Measurements from ENCODE around the gene PPP4R1.
A peak's percentile ranks its signal among the peaks of the same experiment; 100 is the strongest.

Gene PPP4R1

GRCh38 chr18:9539283-9539682, 75.1 kb downstream of the PPP4R1 start:
- no peak for DNase-seq

- no peak for DNase-seq
Measured at GRCh38 chr18:9537677-9538076, 76.7 kb downstream of the PPP4R1 start.

- no peak for DNase-seq
Measured at GRCh38 chr18:9536354-9537152, 77.8 kb downstream of the PPP4R1 start.

GRCh38 chr18:9535430-9535991, 78.8 kb downstream of the PPP4R1 start:
- no peak for DNase-seq

GRCh38 chr18:9534844-9535243, 79.5 kb downstream of the PPP4R1 start:
- DNase-seq: no peak

DNA sequence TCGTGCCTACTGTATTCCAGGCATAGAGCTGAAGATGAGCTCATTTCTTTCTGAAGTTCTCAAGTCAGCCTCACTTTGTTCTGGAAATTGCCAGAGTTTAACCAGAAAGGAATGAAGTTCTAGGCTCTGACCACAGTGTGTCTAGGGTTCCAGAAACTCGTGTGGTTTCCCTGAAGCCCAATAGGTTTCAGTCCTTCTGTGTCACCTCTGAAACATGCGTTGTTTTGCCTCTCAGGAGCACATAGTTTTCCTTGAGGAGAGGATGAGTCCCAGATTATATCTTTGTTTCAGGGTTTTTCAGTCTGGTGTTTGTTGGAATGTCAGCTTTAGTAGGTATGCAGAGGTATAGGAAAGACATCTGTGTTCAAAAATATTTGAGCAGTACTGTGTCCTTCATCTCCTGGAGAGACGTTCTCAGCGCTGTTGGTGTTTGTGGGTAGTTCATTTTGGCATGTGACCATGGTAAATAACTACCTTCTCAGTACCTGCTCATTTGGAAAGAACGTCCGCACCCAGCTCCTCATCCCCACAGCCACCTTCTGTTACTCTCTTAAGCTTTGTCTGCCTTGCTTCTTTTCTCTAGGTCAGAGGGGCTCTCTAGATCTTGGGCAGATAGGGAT, 82.5 kb downstream of the PPP4R1 start:
- DNase-seq: no peak

GRCh38 chr18:9530226-9531009, 83.9 kb downstream of the PPP4R1 start:
- peak; percentile 36 for DNase-seq

- DNase-seq: no peak
Measured at GRCh38 chr18:9526458-9526857, 87.9 kb downstream of the PPP4R1 start.

GRCh38 chr18:9522952-9523351, 91.4 kb downstream of the PPP4R1 start:
- DNase-seq: no peak

- no peak for DNase-seq
Measured at GRCh38 chr18:9521770-9522169, 92.6 kb downstream of the PPP4R1 start.

- no peak for DNase-seq
Measured at GRCh38 chr18:9520666-9521065, 93.7 kb downstream of the PPP4R1 start.

GRCh38 chr18:9519399-9519798, 95.0 kb downstream of the PPP4R1 start:
- DNase-seq: no peak

DNA sequence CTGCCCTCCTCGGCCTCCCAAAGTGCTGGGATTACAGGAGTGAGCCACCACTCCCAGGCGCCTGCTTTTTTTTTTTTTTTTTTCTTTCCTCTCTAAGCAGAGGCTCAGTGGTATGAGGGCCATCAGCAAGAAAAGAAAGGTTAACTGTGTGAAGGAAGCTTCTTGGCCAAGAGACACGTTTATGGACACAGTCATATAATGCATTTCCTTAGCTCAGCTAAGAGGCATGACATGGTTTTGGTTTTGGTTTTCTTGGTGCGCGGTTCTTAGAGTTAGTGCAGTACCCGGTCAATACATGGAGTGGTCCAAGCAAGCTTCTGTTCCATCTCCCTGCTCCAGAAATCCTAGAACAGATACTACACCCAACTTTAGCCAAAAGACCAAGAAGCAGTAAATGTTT, 96.5 kb downstream of the PPP4R1 start:
- no peak for DNase-seq

- peak; percentile 62 for DNase-seq
Measured at GRCh38 chr18:9516437-9517064, 97.8 kb downstream of the PPP4R1 start.

DNA sequence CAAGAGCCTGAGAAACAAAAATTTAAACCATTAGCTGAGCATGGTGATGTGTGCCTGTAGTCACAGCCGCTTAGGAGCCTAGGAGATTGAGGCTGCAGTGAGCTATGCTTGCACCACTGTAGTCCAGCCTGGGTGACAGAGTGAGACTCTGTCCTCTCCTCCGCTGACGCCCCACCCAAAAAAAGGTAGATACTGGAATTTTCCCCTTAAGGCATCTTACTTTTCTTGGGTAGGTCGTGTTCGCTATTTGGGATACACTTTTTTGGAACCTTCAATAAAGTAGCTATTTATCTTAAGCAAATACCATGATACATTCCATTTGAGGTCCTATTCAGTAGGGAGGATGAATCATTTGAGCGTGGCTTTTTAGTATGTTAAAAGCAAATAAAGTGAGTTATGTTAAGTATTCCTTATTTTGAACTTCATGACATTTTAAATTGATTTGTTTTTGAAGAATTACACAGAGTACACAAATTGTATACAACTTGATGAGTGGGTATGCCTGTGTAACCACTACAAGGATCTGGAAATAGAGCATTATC, 100.3 kb downstream of the PPP4R1 start:
- no peak for DNase-seq

DNA sequence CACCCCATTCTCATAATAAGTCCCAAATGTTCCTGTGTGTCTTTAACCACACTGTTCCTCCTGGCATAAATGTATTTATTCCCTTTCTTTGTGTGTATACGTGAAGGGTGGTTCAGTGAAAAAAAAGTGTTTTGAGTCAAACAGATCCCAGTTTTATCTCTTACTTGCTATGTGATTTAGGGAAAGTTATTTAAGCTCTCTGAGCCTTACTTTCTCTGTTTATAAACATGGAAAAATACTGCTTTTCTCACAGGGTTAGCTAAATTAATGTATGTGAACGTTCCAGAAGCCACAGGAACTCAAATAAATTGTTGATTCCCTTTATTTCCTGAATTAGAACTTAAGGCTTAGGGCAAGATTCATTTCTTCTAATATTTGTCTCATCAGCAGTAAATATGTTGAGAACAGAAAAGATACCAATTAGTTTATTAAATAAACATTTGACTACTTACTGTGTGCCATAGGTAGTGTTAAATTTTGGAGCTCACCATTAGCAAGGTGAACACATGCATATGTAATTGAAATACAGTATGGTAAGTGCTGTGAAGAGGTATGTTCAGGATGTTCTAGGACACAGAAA, 105.8 kb downstream of the PPP4R1 start:
- DNase-seq: no peak

GRCh38 chr18:9507565-9508088, 106.7 kb downstream of the PPP4R1 start:
- DNase-seq: no peak

DNA sequence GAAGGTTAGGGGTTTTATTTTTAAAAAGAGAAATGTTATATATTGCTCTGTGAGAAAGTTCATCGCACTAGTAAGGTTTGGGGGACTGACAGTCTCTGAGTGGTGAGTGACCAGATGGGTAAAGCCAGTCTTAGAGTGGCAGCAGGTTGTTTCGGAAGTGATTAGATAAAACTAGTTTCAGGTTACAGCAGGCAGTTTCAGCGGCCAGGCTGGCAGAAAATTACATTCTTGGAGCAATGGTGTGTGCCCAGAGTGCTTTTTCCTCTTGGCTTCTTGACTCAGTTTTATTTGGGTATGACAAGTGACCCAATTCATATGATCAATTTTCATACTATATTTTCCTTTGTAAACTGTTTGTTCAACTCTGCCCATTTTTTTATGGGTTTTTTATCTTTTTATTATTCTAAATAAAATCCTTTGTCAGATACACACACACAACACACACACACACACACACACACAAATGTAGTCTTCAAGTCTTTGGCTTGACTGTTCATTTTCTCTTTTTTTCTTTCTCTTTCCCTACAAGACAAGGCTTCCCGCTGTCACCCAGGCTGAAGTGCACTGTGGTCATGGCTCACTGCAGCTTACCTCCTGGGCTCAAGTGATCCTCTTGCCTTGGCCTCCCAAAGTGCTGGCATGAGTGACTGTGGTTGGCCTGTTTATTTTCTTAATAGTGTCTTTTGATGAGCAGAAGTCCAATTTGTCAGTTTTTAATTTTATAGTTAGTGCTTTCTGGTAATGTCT, 108.1 kb downstream of the PPP4R1 start:
- no peak for DNase-seq
